NOMO-1 treated with DMSO at 0.1 percent for 48 hours (cell line): ENCODE results near the gene EBNA1BP2.
"Not testable (repeated sequence)": the region's sequence is repeated elsewhere in the genome, so short reads cannot be mapped to it uniquely, and the experiment has no call there.

Experiments used
- DNase-seq: peaks from one replicate; lab custom pipeline; 2025; ENCODE audit not compliant: unreplicated experiment; lab: John Stamatoyannopoulos, UW

The EBNA1BP2 gene

DNA sequence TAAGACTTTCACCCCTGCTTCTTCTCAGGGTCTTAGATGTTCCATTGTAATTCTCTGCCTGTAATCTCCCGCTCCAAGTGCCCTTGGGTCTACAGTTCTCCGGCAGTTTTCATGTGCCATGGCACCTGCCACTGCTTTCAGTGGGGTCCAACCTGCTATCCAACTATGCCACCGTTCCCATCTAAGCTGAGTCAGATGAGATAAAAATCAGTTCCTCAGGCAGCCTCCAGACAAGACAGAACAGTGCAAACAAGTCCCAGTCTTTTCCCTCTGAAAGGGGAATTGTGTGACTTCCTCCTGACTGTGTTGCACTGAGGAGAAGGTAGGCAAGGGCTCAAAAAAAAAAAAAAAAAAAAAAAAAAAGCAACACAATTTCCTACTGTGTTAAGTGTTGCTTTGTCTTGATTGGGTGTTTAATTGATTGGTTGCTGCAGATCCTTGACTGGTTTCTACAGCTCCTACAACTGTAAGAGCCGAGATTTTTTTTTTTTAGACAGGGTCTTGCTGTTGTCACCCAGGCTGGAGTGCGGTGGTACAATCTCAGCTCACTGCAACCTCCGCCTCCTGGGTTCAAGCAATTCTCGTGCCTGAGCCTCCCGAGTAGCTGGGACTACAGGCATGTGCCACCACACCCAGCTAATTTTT, 50.7 kb downstream of the EBNA1BP2 start:
- no peak for DNase-seq

DNA sequence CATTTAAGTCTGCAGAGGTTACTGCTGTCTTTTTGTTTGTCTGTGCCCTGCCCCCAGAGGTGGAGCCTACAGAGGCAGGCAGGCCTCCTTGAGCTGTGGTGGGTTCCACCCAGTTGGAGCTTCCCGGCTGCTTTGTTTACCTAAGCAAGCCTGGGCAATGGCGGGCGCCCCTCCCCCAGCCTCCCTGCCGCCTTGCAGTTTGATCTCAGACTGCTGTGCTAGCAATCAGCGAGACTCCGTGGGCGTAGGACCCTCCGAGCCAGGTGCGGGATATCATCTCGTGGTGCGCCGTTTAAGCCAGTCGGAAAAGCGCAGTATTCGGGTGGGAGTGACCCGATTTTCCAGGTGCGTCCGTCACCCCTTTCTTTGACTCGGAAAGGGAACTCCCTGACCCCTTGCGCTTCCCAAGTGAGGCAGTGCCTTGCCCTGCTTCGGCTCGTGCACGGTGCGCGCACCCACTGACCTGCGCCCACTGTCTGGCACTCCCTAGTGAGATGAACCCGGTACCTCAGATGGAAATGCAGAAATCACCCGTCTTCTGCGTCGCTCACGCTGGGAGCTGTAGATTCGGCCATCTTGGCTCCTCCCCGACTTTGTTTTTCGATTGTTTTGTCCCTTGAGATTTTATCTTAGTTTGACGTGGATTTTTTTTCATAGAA, 52.0 kb downstream of the EBNA1BP2 start:
- not testable (repeated sequence) for DNase-seq
